HK-2 (cell line): Measurements from ENCODE around the gene CERS1.

Source experiments
- DNase-seq: peaks from one replicate; pipeline ENCODE4 v3.0.0-alpha.2; 2018; ENCODE audit not compliant: unreplicated experiment

The CERS1 gene

GRCh38 chr19:18895824-18896341 is at the start of gene CERS1:
Gene CERS1, minus strand, starts transcription at chr19:18896158. Its CDS starts 86 bp downstream, at chr19:18896072.
- DNase-seq: no peak

- no peak for DNase-seq
Measured at GRCh38 chr19:18945297-18945696, 49.3 kb upstream of the CERS1 start.

- DNase-seq: no peak
Measured at GRCh38 chr19:18943465-18943864, 47.5 kb upstream of the CERS1 start.

GRCh38 chr19:18942692-18943091 is 46.7 kb upstream of the CERS1 start:
- no peak for DNase-seq

GRCh38 chr19:18941628-18942354 is 45.8 kb upstream of the CERS1 start:
- DNase-seq: no peak

GRCh38 chr19:18940769-18941627 is 45.0 kb upstream of the CERS1 start, which contains the start of gene HOMER3:
Gene HOMER3, minus strand, starts transcription at chr19:18941217. Its CDS starts 2,235 bp downstream, at chr19:18938982.
- peak; percentile 77 for DNase-seq

GRCh38 chr19:18939922-18940768 is 44.2 kb upstream of the CERS1 start:
- peak; percentile 56 for DNase-seq

GRCh38 chr19:18939163-18939562 is 43.2 kb upstream of the CERS1 start:
- no peak for DNase-seq

GRCh38 chr19:18933297-18933696 is 37.3 kb upstream of the CERS1 start:
- no peak for DNase-seq

GRCh38 chr19:18932216-18932841 is 36.4 kb upstream of the CERS1 start:
- no peak for DNase-seq

GRCh38 chr19:18931316-18932162 is 35.6 kb upstream of the CERS1 start:
- DNase-seq: no peak

GRCh38 chr19:18929311-18929710 is 33.4 kb upstream of the CERS1 start:
- no peak for DNase-seq

GRCh38 chr19:18928018-18928805 is 32.3 kb upstream of the CERS1 start:
- no peak for DNase-seq

- no peak for DNase-seq
Measured at GRCh38 chr19:18924684-18925213, 28.8 kb upstream of the CERS1 start.

- no peak for DNase-seq
Measured at GRCh38 chr19:18922228-18922985, 26.4 kb upstream of the CERS1 start.

- no peak for DNase-seq
Measured at GRCh38 chr19:18921593-18921992, 25.6 kb upstream of the CERS1 start.

GRCh38 chr19:18920400-18920799 is 24.4 kb upstream of the CERS1 start:
- no peak for DNase-seq

- no peak for DNase-seq
Measured at GRCh38 chr19:18919900-18920214, 23.9 kb upstream of the CERS1 start.
